HG02885 (cell line): ENCODE measurements around the gene CRACR2B.

Experiments used
- ATAC-seq: cut with Tn5 transposase; IDR thresholded peaks from one replicate; pipeline ENCODE4 v1.9.1; 2021; ENCODE audit warnings: mild to moderate bottlenecking; ENCODE audit not compliant: unreplicated experiment, poor library complexity

Gene CRACR2B

DNA sequence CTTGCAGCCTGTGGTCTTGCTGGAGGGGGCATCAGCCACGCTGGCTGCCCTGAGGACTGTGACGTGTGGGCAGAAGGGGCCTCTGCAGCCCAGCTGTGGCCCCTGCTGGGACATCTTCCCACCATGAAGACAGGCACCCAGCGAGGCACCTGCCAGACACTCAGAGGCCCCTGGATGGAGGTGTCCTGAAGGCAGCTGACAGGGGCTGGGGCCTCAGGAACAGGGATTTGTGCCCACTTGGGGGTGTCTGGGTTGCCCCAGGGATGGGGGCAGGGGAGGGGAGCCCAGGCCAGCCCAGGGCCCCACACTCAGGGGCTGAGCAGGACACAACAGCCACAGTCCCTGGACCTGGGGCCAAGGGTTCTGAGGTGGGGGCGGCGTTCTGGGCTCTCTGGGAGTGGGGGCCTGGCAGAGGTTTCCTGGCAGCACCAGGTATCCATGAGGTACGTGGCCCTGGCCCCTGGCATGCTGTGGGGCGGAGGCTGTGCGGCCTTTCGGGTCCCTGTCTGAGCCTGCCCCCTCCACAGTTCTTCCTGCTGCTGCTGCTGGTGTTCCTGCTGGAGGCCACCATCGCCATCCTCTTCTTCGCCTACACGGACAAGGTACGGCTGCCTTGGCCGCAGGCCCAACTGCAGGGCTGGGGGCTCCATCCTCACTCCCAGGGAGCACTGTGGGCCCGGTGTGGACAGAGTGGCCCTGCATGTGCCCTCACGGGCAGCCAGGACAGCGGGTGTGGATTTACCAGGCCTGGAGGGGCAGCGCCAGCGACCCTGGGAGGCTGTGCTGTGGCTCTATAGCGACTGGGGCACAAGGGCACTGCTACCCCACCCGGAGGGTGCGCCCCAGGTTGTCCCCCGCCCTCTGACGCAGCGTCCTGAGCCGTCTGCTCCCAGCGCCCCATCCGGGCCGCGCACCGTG is 36.5 kb downstream of the CRACR2B start:
- ATAC-seq, result no peak

DNA sequence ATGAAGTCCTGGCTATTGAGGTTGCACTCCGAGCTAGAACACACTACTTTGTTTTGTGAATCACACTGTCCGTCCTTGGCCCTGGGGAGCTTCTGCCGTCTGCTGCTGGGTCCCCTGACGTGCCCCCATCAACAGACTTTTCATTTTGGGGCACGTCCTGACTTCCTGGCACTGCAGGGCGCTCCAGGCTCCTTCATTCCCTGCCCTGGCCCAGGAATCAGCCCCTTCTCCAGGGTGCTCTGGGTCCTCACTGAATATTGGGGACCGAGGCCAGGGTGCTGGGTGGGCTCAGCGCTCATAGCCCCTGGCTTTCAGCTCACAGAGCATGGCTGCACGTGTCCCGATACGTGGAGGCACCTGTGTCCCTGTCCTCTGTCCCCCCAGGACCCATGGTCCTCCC is 37.2 kb downstream of the CRACR2B start:
- ATAC-seq, result no peak

DNA sequence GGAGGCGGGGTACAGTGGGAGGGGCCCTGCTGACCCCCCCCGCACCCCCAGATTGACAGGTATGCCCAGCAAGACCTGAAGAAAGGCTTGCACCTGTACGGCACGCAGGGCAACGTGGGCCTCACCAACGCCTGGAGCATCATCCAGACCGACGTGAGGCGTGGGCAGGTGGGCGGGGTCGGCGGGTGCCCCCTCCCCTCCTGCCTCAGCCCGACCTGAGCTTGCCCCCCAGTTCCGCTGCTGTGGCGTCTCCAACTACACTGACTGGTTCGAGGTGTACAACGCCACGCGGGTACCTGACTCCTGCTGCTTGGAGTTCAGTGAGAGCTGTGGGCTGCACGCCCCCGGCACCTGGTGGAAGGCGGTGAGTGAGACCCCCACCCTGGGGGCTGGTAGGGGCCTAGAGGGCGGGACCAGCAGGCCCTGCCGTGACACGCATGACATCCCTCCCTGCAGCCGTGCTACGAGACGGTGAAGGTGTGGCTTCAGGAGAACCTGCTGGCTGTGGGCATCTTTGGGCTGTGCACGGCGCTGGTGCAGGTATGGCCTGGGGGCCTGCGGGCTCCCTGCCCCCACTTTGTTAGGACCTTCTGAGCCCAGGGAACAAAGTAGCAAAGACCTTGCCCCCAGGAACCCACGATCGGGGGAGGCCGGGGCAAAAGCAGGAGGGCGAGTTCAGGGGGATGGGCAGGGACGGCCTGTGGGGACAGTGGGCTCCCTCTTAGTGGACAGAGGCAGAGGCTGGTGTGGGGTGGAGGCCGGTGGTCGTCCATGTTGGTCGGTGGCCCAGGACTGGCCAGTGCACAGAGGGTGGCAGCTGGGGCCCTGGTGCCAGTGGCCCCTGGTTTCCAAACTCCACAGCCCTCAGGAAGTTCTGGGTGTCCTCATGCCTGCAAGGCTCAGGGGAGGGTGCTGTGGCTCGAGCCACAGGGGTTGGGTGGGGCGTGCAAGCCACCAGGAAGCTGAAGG is 38.0 kb downstream of the CRACR2B start:
- no peak for ATAC-seq

DNA sequence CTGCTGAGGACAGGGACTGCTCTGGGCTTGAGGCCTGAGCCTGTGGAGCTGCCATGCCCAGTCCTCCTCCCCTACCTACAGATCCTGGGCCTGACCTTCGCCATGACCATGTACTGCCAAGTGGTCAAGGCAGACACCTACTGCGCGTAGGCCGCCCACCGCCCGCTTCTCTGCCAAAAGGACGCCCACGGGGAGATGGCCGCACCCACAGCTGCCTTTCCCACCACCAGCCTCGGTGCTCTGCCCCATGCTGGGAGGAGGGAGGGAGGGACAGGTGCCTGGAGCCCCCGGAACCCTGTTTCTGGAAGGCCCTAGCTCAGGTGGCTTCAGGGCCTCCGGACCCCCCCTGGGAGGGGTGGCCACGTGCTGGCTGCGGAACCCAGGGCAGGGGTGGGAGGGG is 38.8 kb downstream of the CRACR2B start:
- ATAC-seq, result no peak

DNA sequence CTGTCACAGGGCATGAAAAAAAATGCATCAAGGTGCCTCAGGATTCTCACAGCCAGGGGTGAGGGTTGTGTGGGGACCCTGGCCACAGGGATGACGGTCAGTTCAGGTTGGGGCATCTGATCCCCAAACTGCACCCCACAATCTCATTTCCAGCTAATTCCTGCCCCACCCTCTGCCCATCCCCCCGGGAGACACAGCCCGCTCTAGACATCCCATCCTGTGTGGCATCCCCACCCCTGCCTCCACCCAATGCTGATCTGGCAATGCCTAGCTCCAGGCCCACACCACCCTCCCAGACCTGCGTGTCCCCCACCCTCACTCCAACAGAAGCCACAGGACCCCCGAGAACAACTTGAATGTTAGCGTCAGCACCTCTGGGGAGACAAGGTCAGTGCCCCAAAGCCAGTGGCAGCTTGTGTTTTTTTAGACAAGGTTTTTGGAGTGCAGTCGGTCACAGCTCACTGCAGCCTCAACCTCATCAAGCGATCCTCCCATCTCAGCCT is 40.2 kb downstream of the CRACR2B start:
- ATAC-seq, result no peak

DNA sequence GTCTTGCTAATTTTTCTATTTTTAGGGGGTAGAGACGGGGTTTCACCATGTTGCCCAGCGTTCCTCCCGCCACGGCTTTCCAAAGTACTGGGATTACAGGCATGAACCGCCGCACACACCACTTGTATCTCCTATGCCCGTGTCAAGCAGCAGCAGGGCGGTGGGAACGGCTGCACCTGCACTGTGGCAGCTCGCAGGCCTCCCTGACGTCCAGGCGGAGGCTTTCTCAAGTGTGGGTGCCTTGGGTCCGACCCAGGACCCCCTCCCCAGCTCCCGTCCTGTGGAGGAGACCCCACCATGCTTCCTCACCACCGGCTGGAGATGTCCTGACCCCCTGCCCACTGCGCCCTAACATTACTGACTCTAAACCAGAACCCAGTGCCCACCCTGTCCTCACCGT is 40.7 kb downstream of the CRACR2B start:
- ATAC-seq, result no peak

DNA sequence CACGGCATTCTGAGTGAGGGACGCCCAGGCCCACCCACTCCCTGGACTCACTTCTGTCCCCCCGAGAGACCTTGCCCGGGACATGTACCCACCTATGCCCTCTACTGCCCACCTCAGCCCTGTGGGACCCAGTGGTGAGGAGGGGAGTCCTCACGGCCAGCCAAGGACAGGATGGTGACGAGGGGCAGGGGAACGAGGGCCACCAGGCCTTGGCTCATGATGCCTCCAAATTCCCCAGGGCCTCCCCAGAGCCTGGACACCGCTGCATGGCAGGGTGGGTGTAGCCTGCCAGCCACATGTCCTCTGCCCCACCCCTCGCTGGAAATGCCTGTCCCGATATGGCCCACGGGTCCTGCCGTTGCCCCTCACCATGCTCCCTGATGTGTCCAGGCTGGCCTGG is 41.1 kb downstream of the CRACR2B start:
- ATAC-seq, result no peak

DNA sequence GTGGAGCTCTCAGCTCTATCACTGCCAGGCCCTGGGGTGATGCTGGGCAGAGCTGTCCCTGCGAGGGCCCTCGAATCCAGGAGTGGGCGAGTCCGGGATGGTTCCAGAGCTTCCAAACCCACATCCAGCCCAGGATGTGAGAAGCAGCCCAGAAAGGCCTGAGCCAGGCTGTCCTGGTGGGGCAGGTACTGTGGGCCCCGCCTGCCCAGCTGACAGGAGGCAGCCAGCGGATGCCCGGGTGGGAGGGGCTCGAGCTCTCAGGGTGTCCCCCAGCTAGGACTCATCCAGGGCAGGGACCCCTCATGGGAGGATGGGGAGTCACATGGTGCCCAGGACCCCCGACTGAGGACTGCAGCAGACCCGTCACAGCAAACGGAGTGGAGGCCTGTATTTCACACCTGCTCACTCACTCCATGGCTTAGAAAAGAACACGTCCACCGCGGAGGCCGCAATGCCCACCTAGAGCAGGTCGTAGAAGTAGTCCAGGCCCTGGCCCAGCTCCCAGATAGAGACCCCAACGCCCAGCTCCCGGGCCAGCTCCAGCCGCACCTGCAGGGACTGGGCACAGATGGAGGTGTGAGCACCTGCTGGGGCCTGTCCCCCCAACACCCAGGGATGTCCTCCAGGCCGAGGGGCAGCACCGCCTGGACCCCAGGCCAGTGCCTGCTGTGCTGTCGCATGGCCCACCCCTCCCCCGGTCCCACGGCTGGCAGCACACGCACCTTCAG is 41.8 kb downstream of the CRACR2B start:
- ATAC-seq, result no peak

DNA sequence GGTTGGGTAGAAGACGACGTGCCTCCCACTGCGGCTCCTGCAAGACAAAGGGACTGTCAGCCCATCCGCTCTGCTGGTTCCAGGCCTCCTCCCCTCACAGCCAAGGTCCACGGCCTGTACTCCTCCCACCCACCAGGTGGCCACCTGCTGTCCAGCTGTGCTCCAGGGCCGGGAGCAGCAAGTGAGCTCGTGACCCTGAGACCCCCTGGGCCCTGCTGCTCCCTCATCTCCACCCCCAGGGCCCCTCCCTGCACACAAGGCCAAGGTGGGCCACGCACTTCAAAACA is 42.4 kb downstream of the CRACR2B start:
- no peak for ATAC-seq

DNA sequence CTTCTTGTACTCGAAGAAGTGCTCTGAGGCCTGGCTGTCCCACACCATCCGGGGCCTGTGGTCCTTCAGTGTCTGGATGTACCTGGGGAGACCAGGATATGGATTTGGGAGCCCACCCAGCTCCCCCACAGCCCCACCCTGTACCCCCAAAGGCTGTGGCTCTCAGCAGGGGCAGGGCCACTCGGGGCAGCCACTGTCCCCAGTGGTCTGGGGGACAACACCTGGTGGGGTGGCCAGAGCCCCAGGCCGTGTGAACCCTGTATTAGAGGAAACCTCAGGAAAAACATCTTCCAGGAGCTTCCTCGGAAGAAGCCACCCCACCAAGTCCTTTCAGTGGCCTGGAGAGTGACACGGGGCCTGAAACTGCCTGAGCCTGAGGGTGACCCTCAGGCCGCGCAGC is 42.7 kb downstream of the CRACR2B start:
- ATAC-seq, result no peak

DNA sequence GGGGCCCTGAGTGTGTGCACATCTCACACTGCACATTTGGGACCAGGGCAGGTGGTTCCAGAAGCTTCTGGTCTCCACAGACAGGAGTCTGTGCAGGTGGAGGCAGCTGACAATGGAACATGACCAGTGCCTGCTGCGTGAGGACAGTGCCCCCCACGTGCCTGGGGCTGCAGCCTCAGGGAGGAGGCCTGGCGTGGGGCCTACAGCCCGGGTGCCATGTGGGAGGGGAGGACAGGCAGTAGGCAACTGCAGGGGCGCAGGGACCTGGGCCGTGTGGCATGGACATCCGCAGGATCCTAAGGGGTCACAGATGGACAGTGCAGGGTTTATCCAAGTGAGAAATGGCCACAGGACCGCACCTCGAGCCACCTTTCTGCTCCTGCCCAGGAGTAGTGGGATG is 43.8 kb downstream of the CRACR2B start:
- ATAC-seq, result no peak

DNA sequence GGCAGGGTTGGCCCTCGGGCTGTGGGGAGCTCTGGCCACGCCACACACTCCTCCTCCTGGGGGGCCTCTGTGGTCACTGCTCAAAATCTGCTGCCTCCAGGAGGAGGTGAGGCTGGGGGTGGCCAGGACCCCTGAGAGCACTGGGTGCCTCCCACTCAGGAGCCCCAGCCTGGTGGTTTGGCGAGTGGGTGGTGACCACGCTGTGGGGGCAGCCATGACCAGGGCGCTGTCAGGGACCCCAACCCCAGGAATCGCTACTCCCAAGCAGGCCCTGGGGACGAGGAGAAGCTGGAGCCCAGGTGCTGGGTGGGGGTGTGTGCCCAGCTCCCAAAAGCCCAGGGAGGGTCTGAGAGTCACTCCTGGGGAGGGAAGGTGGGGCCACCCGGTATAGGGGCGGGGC is 45.1 kb downstream of the CRACR2B start:
- ATAC-seq, result no peak

DNA sequence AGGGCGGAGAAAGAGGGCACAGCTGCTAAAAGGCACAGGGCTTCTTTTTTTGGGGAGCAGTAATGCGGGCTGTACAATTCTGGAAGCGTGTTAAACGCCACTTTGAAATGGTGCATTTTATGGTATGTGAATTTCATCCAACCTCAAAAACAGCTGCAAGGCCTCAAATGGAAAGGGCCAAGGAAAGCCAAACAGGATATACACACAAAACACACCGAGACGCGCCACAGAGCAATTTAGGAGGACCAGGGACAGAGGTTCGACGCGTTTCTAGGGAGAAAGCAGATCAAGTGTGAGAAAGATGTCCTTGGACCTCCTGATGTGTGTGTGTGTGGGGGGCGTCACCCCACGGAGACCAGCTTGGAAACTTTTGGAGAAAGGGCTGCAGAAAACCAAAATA is 46.0 kb downstream of the CRACR2B start:
- ATAC-seq, result no peak

DNA sequence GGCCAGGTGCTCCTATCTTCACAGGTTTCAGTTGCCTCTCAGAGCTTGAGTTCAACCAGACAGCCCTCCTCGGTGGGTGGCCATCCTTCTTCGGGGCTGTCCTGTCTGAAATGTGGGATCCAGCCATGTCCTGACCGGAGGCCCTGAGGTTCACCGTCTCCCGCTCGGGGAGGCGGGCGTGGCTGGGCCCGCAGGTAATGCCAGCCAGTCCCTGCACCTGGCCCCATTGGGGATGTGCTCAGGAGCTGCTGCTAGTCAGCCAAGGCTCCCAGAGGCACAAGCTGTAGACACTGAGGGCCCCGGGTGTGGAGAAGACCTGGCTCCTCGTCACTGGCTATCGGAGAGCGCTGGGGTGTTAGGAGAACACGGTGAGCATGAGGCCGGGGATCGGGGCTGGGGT is 47.5 kb downstream of the CRACR2B start:
- ATAC-seq, result no peak

DNA sequence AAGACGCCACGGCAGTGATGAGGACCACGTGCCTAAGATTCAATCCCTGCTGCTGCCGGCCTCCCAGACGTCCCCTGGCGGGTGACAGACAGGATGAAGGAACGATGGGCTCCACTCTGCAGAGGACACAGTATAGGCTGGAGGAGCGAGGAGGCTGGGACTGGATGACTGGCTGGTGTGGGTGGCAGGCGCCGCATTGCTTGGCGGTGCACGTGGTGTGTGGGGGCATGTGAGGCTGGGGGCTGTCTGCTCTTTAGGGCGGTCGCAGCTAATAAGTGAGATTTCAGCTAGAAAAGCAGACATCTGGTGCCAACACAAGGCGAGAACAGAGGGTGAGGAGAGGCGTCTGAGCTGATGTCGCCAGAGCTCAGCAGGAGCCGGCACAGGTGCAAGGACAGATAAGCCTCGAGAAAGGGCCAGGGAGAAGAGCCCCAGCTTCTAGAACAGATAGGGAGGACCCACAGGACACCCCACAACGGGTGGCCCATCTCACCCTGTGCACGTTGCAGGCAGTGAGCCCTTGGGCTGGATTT is 48.1 kb downstream of the CRACR2B start:
- ATAC-seq, result no peak

DNA sequence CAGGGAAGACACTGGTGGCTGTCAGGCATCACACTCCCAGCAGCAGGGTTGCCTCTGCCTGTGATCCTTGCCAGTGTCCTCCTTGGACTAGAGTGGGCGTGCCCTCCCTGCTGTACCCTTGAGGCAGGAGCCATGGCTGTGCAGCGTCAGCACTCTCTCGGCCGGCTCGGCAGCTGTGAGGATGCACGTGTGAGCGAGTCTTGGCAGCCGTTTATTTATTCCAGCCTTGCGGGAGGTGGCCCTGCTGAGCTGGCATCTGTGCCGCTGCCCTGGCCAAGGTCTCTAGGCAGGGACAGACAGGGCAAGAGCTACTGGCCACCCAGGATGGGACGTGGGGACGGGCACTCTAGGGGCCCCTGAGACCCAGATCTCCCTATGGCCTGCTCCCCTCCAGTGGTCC is 48.8 kb downstream of the CRACR2B start:
- no peak for ATAC-seq

DNA sequence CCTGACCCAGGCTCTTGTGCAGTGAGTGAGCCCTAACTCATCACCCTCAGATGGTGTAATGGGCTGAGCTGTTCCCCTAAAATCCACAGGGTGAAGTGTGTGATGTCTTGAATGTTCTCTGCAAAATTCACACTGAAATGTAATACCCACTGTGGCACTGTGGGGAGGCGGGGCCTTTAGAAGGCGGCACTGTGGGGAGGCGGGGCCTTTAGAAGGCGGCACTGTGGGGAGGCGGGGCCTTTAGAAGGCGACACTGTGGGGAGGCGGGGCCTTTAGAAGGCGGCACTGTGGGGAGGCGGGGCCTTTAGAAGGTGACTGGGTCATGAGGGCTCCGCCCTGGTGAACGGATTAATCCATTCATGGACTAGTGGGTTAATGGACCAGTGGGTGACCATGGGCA is 49.8 kb downstream of the CRACR2B start:
- ATAC-seq, result no peak

DNA sequence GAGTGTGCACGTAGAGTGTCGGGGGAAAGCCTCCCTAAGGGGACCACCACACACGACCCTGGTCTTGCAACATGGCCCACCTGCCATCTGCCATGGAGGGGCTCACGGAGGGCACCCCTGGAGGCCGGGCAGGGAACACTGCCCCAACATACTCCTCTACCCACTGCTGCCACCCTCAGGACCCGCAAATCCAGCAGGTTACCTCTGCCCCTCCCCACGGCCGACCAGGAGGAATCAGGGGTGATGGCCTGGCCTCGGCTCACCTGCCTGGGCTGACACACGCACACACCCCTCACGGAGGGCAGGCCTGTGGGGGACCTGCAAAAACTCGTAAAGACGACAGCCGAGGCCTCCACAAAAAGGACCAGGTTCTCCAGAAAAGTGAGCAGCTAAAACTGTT is 52.7 kb downstream of the CRACR2B start:
- ATAC-seq, result no peak
